ENCODE data around the gene PRMT2.

Gene PRMT2

DNA sequence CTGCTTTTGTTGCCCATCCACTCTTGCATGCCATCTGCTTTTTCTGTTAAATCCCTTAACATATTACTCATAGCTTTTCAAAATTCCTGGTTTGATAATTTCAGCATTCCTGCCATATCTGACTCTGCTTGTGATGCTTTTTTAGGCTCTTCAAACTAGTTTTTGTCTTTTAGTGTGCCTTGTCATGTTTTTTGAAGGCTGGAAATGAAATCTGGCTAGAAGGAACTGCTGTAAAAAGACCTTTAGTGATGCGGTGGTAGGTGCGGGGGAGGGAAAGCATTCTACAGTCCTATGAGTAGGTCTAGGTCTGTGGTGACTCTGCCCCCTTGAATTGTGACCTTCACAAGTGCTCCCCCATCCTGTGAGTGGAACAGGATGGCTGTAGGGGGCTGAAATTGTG, 15.6 kb upstream of the PRMT2 start:
- POLR2A ChIA-PET = interaction anchor here (1.2 kb wide), 1 partner anchor 15 kb away, joined by 5 read pairs; no protein-coding TSS in a partner anchor
- DNase-seq (ENCODE audit: extremely low spot score) = no peak
- CTCF ChIA-PET = no interaction called here
- TF ChIP-seq TARDBP (IDR thresholded peaks at IDR 0.05) (no peak), LEF1 (IDR thresholded peaks at IDR 0.05; ENCODE audit: borderline replicate concordance) (no peak), NFRKB (IDR thresholded peaks at IDR 0.05) (no peak), BHLHE40 (IDR thresholded peaks at IDR 0.05; ENCODE audit: borderline replicate concordance) (no peak), HDGF (IDR thresholded peaks at IDR 0.05; ENCODE audit: borderline replicate concordance) (no peak), ZNF384 (IDR thresholded peaks at IDR 0.05) (no peak), SP1 (IDR thresholded peaks at IDR 0.05) (no peak), L3MBTL2 (conservative IDR thresholded peaks at IDR 0.05) (no peak), ELF4 (IDR thresholded peaks at IDR 0.05) (no peak), FOXA1 (IDR thresholded peaks at IDR 0.05) (no peak), ARNT (IDR thresholded peaks at IDR 0.05) (no peak), FOXK2 (IDR thresholded peaks at IDR 0.05) (no peak), CTBP1 (IDR thresholded peaks at IDR 0.05; ENCODE audit: borderline replicate concordance) (no peak), SUZ12 (IDR thresholded peaks at IDR 0.05) (no peak), FOXM1 (IDR thresholded peaks at IDR 0.05; ENCODE audit: borderline replicate concordance) (no peak)
- TF ChIP-seq, protein P1, sequence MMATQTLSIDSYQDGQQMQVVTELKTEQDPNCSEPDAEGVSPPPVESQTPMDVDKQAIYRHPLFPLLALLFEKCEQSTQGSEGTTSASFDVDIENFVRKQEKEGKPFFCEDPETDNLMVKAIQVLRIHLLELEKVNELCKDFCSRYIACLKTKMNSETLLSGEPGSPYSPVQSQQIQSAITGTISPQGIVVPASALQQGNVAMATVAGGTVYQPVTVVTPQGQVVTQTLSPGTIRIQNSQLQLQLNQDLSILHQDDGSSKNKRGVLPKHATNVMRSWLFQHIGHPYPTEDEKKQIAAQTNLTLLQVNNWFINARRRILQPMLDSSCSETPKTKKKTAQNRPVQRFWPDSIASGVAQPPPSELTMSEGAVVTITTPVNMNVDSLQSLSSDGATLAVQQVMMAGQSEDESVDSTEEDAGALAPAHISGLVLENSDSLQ (IDR thresholded peaks at IDR 0.05) = no peak

DNA sequence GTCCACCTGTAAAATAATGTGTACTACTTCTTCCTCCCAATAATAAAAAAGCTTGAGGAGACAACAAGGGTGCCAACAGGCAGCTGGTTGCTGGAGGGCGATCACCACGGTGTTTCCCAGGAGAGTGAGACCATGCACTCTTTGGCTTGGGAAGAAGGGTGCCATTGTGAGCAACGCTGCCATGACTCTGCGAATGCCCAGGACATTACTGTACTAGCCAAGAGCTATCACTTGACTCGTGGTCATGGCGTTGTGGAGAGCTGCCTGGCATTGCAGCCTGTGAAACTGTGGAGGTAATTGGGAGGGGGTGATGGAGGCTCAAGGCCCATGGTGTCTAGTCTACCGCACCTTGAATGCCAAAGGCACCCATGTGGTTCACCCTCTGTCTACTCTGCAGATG, 14.6 kb upstream of the PRMT2 start:
- CTCF ChIA-PET = no interaction called here
- no peak for DNase-seq (ENCODE audit: extremely low spot score)
- POLR2A ChIA-PET = interaction anchor here (1.5 to 1.7 kb wide), 2 partner anchors 15 to 19 kb away, joined by 6 read pairs; partner anchors contain the start of gene PRMT2
- no peak for TF ChIP-seq CTBP1 (IDR thresholded peaks at IDR 0.05; ENCODE audit: borderline replicate concordance)
- TF ChIP-seq, protein P1 (IDR thresholded peaks at IDR 0.05) = no peak
- TF ChIP-seq BHLHE40 (IDR thresholded peaks at IDR 0.05; ENCODE audit: borderline replicate concordance) = no peak
- no peak for TF ChIP-seq ZNF384 (IDR thresholded peaks at IDR 0.05)
- no peak for TF ChIP-seq FOXA1 (IDR thresholded peaks at IDR 0.05)
- TF ChIP-seq L3MBTL2 (conservative IDR thresholded peaks at IDR 0.05) = no peak
- no peak for TF ChIP-seq FOXK2 (IDR thresholded peaks at IDR 0.05)
- no peak for TF ChIP-seq TARDBP (IDR thresholded peaks at IDR 0.05)
- no peak for TF ChIP-seq LEF1 (IDR thresholded peaks at IDR 0.05; ENCODE audit: borderline replicate concordance)
- no peak for TF ChIP-seq HDGF (IDR thresholded peaks at IDR 0.05; ENCODE audit: borderline replicate concordance)
- TF ChIP-seq NFRKB (IDR thresholded peaks at IDR 0.05) = no peak
- TF ChIP-seq ELF4 (IDR thresholded peaks at IDR 0.05) = no peak
- TF ChIP-seq SP1 (IDR thresholded peaks at IDR 0.05) = no peak
- TF ChIP-seq ARNT (IDR thresholded peaks at IDR 0.05) = no peak
- TF ChIP-seq SUZ12 (IDR thresholded peaks at IDR 0.05) = no peak

GRCh38 chr21:46621457-46622182, 13.9 kb upstream of the PRMT2 start:
- ChIA-PET POLR2A (interaction anchor here (1.5 to 1.7 kb wide), 2 partner anchors 14 to 19 kb away, joined by 6 read pairs; partner anchors contain the start of gene PRMT2), CTCF (no interaction called here)
- TF ChIP-seq LEF1 (IDR thresholded peaks at IDR 0.05; ENCODE audit: borderline replicate concordance) (no peak), NFRKB (IDR thresholded peaks at IDR 0.05) (no peak), TARDBP (IDR thresholded peaks at IDR 0.05) (no peak), SP1 (IDR thresholded peaks at IDR 0.05) (no peak), CTBP1 (IDR thresholded peaks at IDR 0.05; ENCODE audit: borderline replicate concordance) (no peak), HDGF (IDR thresholded peaks at IDR 0.05; ENCODE audit: borderline replicate concordance) (no peak), FOXK2 (IDR thresholded peaks at IDR 0.05) (no peak), ARNT (IDR thresholded peaks at IDR 0.05) (no peak), FOXA1 (IDR thresholded peaks at IDR 0.05) (no peak), L3MBTL2 (conservative IDR thresholded peaks at IDR 0.05) (no peak), ZNF384 (IDR thresholded peaks at IDR 0.05) (no peak), SUZ12 (IDR thresholded peaks at IDR 0.05) (no peak), ELF4 (IDR thresholded peaks at IDR 0.05) (no peak), FOXM1 (IDR thresholded peaks at IDR 0.05; ENCODE audit: borderline replicate concordance) (no peak), BHLHE40 (IDR thresholded peaks at IDR 0.05; ENCODE audit: borderline replicate concordance) (no peak)
- TF ChIP-seq, protein P1 (IDR thresholded peaks at IDR 0.05) = no peak
- no peak for DNase-seq (ENCODE audit: extremely low spot score)

- ChIA-PET POLR2A (interaction anchor here (1.5 to 1.7 kb wide), 2 partner anchors 14 to 20 kb away, joined by 6 read pairs; partner anchors contain the start of gene PRMT2), CTCF (no interaction called here)
- TF ChIP-seq SUZ12 (IDR thresholded peaks at IDR 0.05) (no peak), FOXM1 (IDR thresholded peaks at IDR 0.05; ENCODE audit: borderline replicate concordance) (no peak), LEF1 (IDR thresholded peaks at IDR 0.05; ENCODE audit: borderline replicate concordance) (no peak), ZNF384 (IDR thresholded peaks at IDR 0.05) (no peak), SP1 (IDR thresholded peaks at IDR 0.05) (no peak), L3MBTL2 (conservative IDR thresholded peaks at IDR 0.05) (no peak), TARDBP (IDR thresholded peaks at IDR 0.05) (no peak), HDGF (IDR thresholded peaks at IDR 0.05; ENCODE audit: borderline replicate concordance) (no peak)
- no peak for DNase-seq (ENCODE audit: extremely low spot score)
These were observed 13.2 kb upstream of the PRMT2 start for GRCh38 chr21:46622226-46622625.

- ChIA-PET POLR2A (no interaction called here), CTCF (no interaction called here)
These were observed 11.4 kb upstream of the PRMT2 start for GRCh38 chr21:46624050-46624449.

GRCh38 chr21:46625759-46626158, 9.7 kb upstream of the PRMT2 start:
- DNase-seq (ENCODE audit: extremely low spot score) = no peak
- POLR2A ChIA-PET = no interaction called here
- CTCF ChIA-PET = no interaction called here
- no peak for TF ChIP-seq FOXK2 (IDR thresholded peaks at IDR 0.05)
- TF ChIP-seq ARNT (IDR thresholded peaks at IDR 0.05) = no peak
- TF ChIP-seq BHLHE40 (IDR thresholded peaks at IDR 0.05; ENCODE audit: borderline replicate concordance) = no peak
- TF ChIP-seq FOXM1 (IDR thresholded peaks at IDR 0.05; ENCODE audit: borderline replicate concordance) = no peak
- no peak for TF ChIP-seq SUZ12 (IDR thresholded peaks at IDR 0.05)
- TF ChIP-seq L3MBTL2 (conservative IDR thresholded peaks at IDR 0.05) = no peak
- TF ChIP-seq SP1 (IDR thresholded peaks at IDR 0.05) = no peak
- TF ChIP-seq FOXA1 (IDR thresholded peaks at IDR 0.05) = no peak
- no peak for TF ChIP-seq ELF4 (IDR thresholded peaks at IDR 0.05)
- TF ChIP-seq, protein P1 (IDR thresholded peaks at IDR 0.05) = no peak
- no peak for TF ChIP-seq LEF1 (IDR thresholded peaks at IDR 0.05; ENCODE audit: borderline replicate concordance)

More at GRCh38 chr21:46624050-46624449, 11.4 kb upstream of the PRMT2 start:
- TF ChIP-seq NFRKB (IDR thresholded peaks at IDR 0.05) = no peak
- TF ChIP-seq SP1 (IDR thresholded peaks at IDR 0.05) = no peak
- TF ChIP-seq TARDBP (IDR thresholded peaks at IDR 0.05) = no peak
- TF ChIP-seq FOXA1 (IDR thresholded peaks at IDR 0.05) = no peak
- TF ChIP-seq LEF1 (IDR thresholded peaks at IDR 0.05; ENCODE audit: borderline replicate concordance) = no peak
- DNase-seq (ENCODE audit: extremely low spot score) = no peak

All from HEK293T (cell line).